Activated T-cell treated with anti-CD3 and anti-CD28 coated beads, Interleukin-2, amount 50 U/mL, for 24 hours (primary cell): ENCODE measurements around the gene LIMCH1.
"Not testable (repeated sequence)": the region's sequence is repeated elsewhere in the genome, so short reads cannot be mapped to it uniquely, and the experiment has no call there.

Source experiments
- DNase-seq: peaks from one replicate; pipeline ENCODE4 v3.0.0-alpha.2; 2020
- H3K27ac Mint-ChIP-seq: 2 replicates; pipeline ENCODE4 v1.8.0; 2020; ENCODE audit warnings: mild to moderate bottlenecking, mixed read lengths
- H3K27me3 Mint-ChIP-seq: 2 replicates; pipeline ENCODE4 v1.8.0; 2020; ENCODE audit warnings: mixed read lengths
- H3K36me3 Mint-ChIP-seq: 2 replicates; pipeline ENCODE4 v1.8.0; 2020; ENCODE audit warnings: low read depth, mixed read lengths
- H3K4me1 Mint-ChIP-seq: 2 replicates; pipeline ENCODE4 v1.8.0; 2020; ENCODE audit warnings: low read depth, mixed read lengths
- H3K4me3 Mint-ChIP-seq: 2 replicates; pipeline ENCODE4 v1.8.0; 2020; ENCODE audit warnings: mild to moderate bottlenecking, moderate library complexity, mixed read lengths
- H3K9me3 Mint-ChIP-seq: 2 replicates; pipeline ENCODE4 v1.8.0; 2020; ENCODE audit warnings: mixed read lengths

The LIMCH1 gene

GRCh38 chr4:41538017-41538733 is at the start of gene LIMCH1:
Gene LIMCH1 (plus strand): TSS chr4:41538157. CDS start chr4:41605996, 67,839 bp downstream.
- Mint-ChIP-seq H3K4me1 (no peaks in the 10 kb centered on the region), H3K36me3 (no peaks in the 10 kb centered on the region), H3K27ac (no peak within 1 kb of the TSS), H3K27me3 (peaks cover 5% of the 10 kb centered on the region), H3K4me3 (no peak within 1 kb of the TSS), H3K9me3 (no peaks in the 10 kb centered on the region)
- no peak for DNase-seq

DNA sequence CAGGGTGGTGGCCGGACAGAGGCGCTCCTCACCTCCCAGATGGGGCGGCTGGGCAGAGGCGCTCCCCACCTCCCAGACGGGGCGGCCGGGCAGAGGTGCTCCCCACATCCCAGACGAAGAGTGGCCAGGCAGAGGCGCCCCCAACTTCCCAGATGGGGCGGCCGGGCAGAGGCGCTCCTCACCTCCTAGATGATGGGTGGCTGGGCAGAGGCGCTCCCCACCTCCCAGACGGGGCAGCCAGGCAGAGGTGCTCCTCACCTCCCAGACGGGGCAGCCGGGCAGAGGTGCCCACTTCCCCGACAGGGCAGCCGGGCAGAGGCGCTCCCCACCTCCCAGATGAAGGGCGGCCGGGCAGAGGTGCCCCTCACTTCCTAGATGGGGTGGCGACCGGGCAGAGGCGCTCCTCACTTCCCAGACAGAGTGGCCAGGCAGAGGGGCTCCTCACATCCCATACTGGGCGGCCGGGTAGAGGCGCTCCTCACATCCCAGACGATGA is 46.8 kb upstream of the LIMCH1 start:
- not testable (repeated sequence) for H3K27ac Mint-ChIP-seq, DNase-seq, H3K36me3 Mint-ChIP-seq, H3K4me3 Mint-ChIP-seq, H3K9me3 Mint-ChIP-seq, H3K4me1 Mint-ChIP-seq, H3K27me3 Mint-ChIP-seq

DNA sequence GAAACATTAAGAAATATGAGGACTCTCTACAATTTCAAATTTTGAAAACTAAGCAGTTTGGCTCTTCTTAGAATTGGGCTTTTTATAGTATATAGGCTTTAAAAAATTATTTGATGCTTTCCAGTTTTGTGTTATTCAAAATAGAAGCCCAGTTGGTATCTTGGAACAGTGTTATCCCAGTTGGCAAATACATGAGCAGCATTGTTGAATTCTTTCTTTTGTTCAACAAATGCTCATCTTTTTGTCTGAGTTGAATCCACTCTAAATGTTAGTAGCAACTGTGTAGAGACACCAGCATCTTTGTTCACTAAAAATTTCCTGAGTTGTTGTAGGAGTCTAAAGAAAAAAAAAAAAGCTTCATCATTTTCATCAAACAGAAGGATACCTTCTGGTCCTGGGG is 41.0 kb upstream of the LIMCH1 start:
- peaks cover 4% of the 10 kb centered on the region for H3K9me3 Mint-ChIP-seq
- H3K4me1 Mint-ChIP-seq = no peaks in the 10 kb centered on the region
- H3K4me3 Mint-ChIP-seq = no peak overlapping the region
- DNase-seq = no peak
- no peaks in the 10 kb centered on the region for H3K36me3 Mint-ChIP-seq
- H3K27ac Mint-ChIP-seq = no peak overlapping the region
- H3K27me3 Mint-ChIP-seq = no peaks in the 10 kb centered on the region

GRCh38 chr4:41498177-41498576 is 39.8 kb upstream of the LIMCH1 start:
- Mint-ChIP-seq H3K36me3 (no peaks in the 10 kb centered on the region), H3K27me3 (no peaks in the 10 kb centered on the region), H3K4me1 (no peaks in the 10 kb centered on the region), H3K4me3 (no peak overlapping the region), H3K9me3 (peaks cover 5% of the 10 kb centered on the region), H3K27ac (no peak overlapping the region)
- DNase-seq = no peak

DNA sequence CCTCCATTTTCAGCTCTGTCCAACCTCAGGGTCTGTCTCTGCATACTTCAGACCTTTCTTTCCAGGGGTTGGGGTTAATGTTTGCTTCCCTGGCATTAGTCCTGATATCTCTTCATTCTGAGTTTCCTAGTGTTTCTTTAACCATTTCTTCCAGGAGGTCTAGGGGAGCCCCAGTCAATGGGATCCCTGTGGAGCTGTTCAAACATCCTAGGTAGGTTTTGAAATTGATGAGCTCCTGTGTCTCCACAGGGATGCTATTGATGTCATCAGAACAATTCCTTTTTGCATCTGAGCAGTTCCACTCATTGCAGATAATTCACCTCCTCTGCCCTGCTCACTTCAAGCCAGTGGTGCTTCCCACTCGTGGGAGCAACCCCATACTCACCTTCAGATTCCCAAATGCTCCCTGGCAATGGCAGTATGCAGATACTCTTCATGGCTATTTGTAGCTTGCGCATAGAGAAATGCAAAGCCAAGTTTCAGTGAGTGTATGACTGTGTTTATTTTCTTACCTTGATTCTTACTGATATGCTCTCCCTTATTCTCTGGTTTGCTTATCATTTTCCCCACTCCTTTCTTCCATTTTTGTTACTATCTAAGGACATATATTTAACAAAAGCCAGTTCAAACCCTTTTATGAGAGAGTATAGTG is 33.7 kb upstream of the LIMCH1 start:
- Mint-ChIP-seq H3K36me3 (no peaks in the 10 kb centered on the region), H3K4me1 (no peaks in the 10 kb centered on the region), H3K27me3 (no peaks in the 10 kb centered on the region), H3K9me3 (peaks cover 8% of the 10 kb centered on the region), H3K4me3 (no peak overlapping the region), H3K27ac (no peak overlapping the region)
- DNase-seq = no peak

- H3K9me3 Mint-ChIP-seq = peaks cover 8% of the 10 kb centered on the region
- no peak for DNase-seq
Observed at GRCh38 chr4:41505161-41505661, 32.7 kb upstream of the LIMCH1 start.

DNA sequence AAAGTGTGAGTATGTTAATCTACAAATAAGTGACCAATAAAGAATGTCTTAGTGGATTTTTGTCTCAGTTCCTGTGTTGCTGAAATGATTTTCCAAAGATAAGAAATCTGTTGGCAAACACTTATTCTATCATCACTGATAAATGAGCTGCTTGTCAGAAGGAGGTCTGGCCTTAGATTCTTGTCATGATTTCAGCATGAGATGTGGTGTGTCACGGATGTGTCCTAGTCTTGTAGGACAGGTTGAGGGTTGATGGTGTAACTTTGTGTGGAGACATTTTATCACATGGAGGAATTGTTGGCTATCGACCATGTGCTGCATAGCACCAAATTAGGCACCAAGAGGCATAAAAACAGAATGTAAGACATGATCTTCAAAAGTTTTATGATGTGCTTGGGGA is 31.8 kb upstream of the LIMCH1 start:
- no peak overlapping the region for H3K27ac Mint-ChIP-seq
- no peaks in the 10 kb centered on the region for H3K27me3 Mint-ChIP-seq
- no peak overlapping the region for H3K4me3 Mint-ChIP-seq
- H3K4me1 Mint-ChIP-seq = no peaks in the 10 kb centered on the region
- no peaks in the 10 kb centered on the region for H3K36me3 Mint-ChIP-seq
- DNase-seq = no peak
- H3K9me3 Mint-ChIP-seq = peaks cover 8% of the 10 kb centered on the region

More at GRCh38 chr4:41505161-41505661, 32.7 kb upstream of the LIMCH1 start:
- Mint-ChIP-seq H3K36me3 (no peaks in the 10 kb centered on the region), H3K27me3 (no peaks in the 10 kb centered on the region), H3K27ac (no peak overlapping the region), H3K4me1 (no peaks in the 10 kb centered on the region), H3K4me3 (no peak overlapping the region)

GRCh38 chr4:41507291-41507947 is 30.5 kb upstream of the LIMCH1 start:
- no peak overlapping the region for H3K27ac Mint-ChIP-seq
- DNase-seq = no peak
- no peaks in the 10 kb centered on the region for H3K36me3 Mint-ChIP-seq
- no peak overlapping the region for H3K4me3 Mint-ChIP-seq
- no peaks in the 10 kb centered on the region for H3K4me1 Mint-ChIP-seq
- no peaks in the 10 kb centered on the region for H3K27me3 Mint-ChIP-seq
- peaks cover 6% of the 10 kb centered on the region for H3K9me3 Mint-ChIP-seq

- H3K4me3 Mint-ChIP-seq = no peak overlapping the region
- no peak overlapping the region for H3K27ac Mint-ChIP-seq
- no peaks in the 10 kb centered on the region for H3K4me1 Mint-ChIP-seq
- no peaks in the 10 kb centered on the region for H3K9me3 Mint-ChIP-seq
- DNase-seq = no peak
- no peaks in the 10 kb centered on the region for H3K27me3 Mint-ChIP-seq
- no peaks in the 10 kb centered on the region for H3K36me3 Mint-ChIP-seq
Observed at GRCh38 chr4:41509451-41509866, 28.5 kb upstream of the LIMCH1 start.

- H3K4me3 Mint-ChIP-seq = no peak overlapping the region
- H3K9me3 Mint-ChIP-seq = no peaks in the 10 kb centered on the region
- DNase-seq = no peak
- no peaks in the 10 kb centered on the region for H3K4me1 Mint-ChIP-seq
- no peak overlapping the region for H3K27ac Mint-ChIP-seq
- H3K27me3 Mint-ChIP-seq = no peaks in the 10 kb centered on the region
- H3K36me3 Mint-ChIP-seq = no peaks in the 10 kb centered on the region
Observed at GRCh38 chr4:41510179-41510578, 27.8 kb upstream of the LIMCH1 start.

- no peaks in the 10 kb centered on the region for H3K36me3 Mint-ChIP-seq
- H3K4me3 Mint-ChIP-seq = no peak overlapping the region
- no peaks in the 10 kb centered on the region for H3K9me3 Mint-ChIP-seq
- H3K4me1 Mint-ChIP-seq = no peaks in the 10 kb centered on the region
- DNase-seq = no peak
- no peak overlapping the region for H3K27ac Mint-ChIP-seq
- H3K27me3 Mint-ChIP-seq = no peaks in the 10 kb centered on the region
Observed at GRCh38 chr4:41512136-41512535, 25.8 kb upstream of the LIMCH1 start.

DNA sequence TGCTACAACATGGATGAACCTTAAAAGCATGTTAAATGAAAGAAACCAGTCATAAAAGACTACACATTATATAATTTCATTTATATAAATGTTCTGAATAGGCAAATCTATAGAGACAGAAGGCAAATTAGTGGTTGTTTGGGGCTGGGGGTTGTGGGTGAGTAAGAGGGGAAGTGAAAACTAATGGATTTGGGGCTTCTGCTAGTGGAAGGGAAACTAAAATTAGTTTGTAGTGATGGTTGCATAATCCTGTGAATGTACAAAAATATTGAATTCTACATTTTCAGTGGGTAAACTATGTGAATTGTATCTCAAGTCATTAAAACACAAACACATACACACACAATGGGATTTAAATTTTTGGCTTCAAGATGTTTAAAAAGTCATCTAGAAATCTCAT is 25.4 kb upstream of the LIMCH1 start:
- Mint-ChIP-seq H3K4me3 (no peak overlapping the region), H3K36me3 (no peaks in the 10 kb centered on the region), H3K27ac (no peak overlapping the region), H3K4me1 (no peaks in the 10 kb centered on the region), H3K27me3 (no peaks in the 10 kb centered on the region), H3K9me3 (no peaks in the 10 kb centered on the region)
- DNase-seq = no peak

DNA sequence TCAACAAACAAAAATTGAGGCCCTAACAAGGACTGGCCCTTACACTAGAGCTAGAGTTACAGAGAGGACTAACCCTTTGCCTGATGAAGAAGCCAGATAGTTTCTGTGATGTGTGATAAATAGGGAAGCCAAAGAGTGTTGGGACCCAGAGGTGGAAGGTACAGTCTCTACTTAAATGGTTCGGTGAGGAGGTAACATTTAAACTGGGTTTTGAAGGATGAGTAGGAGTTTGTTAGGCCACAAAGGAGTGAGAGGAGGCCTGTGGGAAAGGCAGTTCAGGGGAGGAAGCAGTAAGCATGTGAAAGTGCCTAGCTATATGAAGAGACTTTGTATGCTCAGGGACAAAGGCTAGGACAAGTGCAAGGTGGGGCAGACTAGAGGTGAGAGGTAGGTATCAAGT is 23.8 kb upstream of the LIMCH1 start:
- no peak overlapping the region for H3K27ac Mint-ChIP-seq
- H3K4me3 Mint-ChIP-seq = no peak overlapping the region
- no peaks in the 10 kb centered on the region for H3K27me3 Mint-ChIP-seq
- no peaks in the 10 kb centered on the region for H3K4me1 Mint-ChIP-seq
- no peaks in the 10 kb centered on the region for H3K9me3 Mint-ChIP-seq
- H3K36me3 Mint-ChIP-seq = no peaks in the 10 kb centered on the region
- no peak for DNase-seq

GRCh38 chr4:41514766-41515481 is 23.0 kb upstream of the LIMCH1 start:
- no peak overlapping the region for H3K4me3 Mint-ChIP-seq
- H3K4me1 Mint-ChIP-seq = no peaks in the 10 kb centered on the region
- no peak overlapping the region for H3K27ac Mint-ChIP-seq
- no peaks in the 10 kb centered on the region for H3K27me3 Mint-ChIP-seq
- no peak for DNase-seq
- no peaks in the 10 kb centered on the region for H3K36me3 Mint-ChIP-seq
- no peaks in the 10 kb centered on the region for H3K9me3 Mint-ChIP-seq
